Liver (tissue), 9 donors: ENCODE results near the gene MBNL2. TPM values are rescaled to one million over a fixed set of nuclear protein-coding genes. Genes with fewer than 3 reads are reported as not detected.

Source experiments
- DNase-seq: peaks from one replicate; pipeline ENCODE4 v3.0.0-alpha.2; 2017; ENCODE audit warnings: low spot score
- H3K27ac ChIP-seq, 2 donors: one replicate each; pipeline ENCODE4 v1.7.0; 2013; ENCODE audit warnings: inconsistent platforms in 2 of 2, low read length in 2 of 2, control low read depth in 1 of 2, low read depth in 1 of 2, mild to moderate bottlenecking in 1 of 2
- H3K27me3 ChIP-seq, 4 donors: one replicate each; pipeline versions ENCODE4 v1.6.1 to v1.7.0; 2013; ENCODE audit warnings: low read length in 3 of 4, inconsistent platforms in 1 of 4, mild to moderate bottlenecking in 1 of 4, moderate library complexity in 1 of 4; ENCODE audit not compliant: control insufficient read depth in 4 of 4, insufficient read depth in 4 of 4
- H3K36me3 ChIP-seq, 4 donors: one replicate each; pipeline versions ENCODE4 v1.6.1 to v1.7.0; 2013; ENCODE audit warnings: low read length in 3 of 4, mild to moderate bottlenecking in 3 of 4, low read depth in 1 of 4, moderate library complexity in 1 of 4; ENCODE audit not compliant: control insufficient read depth in 4 of 4, insufficient read depth in 3 of 4
- H3K4me1 ChIP-seq, 4 donors: one replicate each; pipeline versions ENCODE4 v1.6.1 to v1.7.0; 2013; ENCODE audit warnings: low read length in 3 of 4, mild to moderate bottlenecking in 3 of 4, moderate library complexity in 1 of 4; ENCODE audit not compliant: control insufficient read depth in 4 of 4, insufficient read depth in 4 of 4
- H3K4me3 ChIP-seq, 3 donors: one replicate each; pipeline versions ENCODE4 v1.6.1 to v1.7.0; 2013; ENCODE audit warnings: low read length in 3 of 3, control low read depth in 1 of 3, low read depth in 1 of 3, mild to moderate bottlenecking in 1 of 3
- H3K9ac ChIP-seq, 2 donors: one replicate each; pipeline ENCODE4 v1.7.0; 2013; ENCODE audit warnings: low read length in 2 of 2, mild to moderate bottlenecking in 2 of 2, moderate library complexity in 2 of 2, control low read depth in 1 of 2, low read depth in 1 of 2
- H3K9me3 ChIP-seq, 4 donors: one replicate each; pipeline versions ENCODE4 v1.6.1 to v1.7.0; 2013; ENCODE audit warnings: low read length in 3 of 4; ENCODE audit not compliant: control insufficient read depth in 4 of 4
- EGR1 ChIP-seq, 2 donors: IDR thresholded peaks; 2 replicates each; pipeline ENCODE4 v1.6.1; 2016 to 2018; ENCODE audit warnings: antibody characterized with exemption in 2 of 2, low read depth in 2 of 2
- GABPA ChIP-seq, 2 donors: IDR thresholded peaks in 1 of 2; conservative IDR thresholded peaks in 1 of 2; 2 replicates each; pipeline ENCODE4 v1.6.1; 2016; ENCODE audit warnings: antibody characterized with exemption in 2 of 2, mild to moderate bottlenecking in 1 of 2, moderate library complexity in 1 of 2
- HNF4G ChIP-seq: IDR thresholded peaks from 2 replicates; pipeline ENCODE4 v1.6.1; 2016; ENCODE audit warnings: antibody characterized with exemption
- JUND ChIP-seq, 2 donors: IDR thresholded peaks; 2 replicates each; pipeline ENCODE4 v1.6.1; 2016; ENCODE audit warnings: antibody characterized with exemption in 2 of 2
- NR2F2 ChIP-seq: IDR thresholded peaks from 2 replicates; pipeline ENCODE4 v1.6.1; 2016; ENCODE audit warnings: antibody characterized with exemption
- RAD21 ChIP-seq, 2 donors: IDR thresholded peaks; 2 replicates each; pipeline ENCODE4 v1.6.1; 2016; ENCODE audit warnings: antibody characterized with exemption in 2 of 2, mild to moderate bottlenecking in 2 of 2
- SP1 ChIP-seq: IDR thresholded peaks from 2 replicates; pipeline ENCODE4 v1.6.1; 2018; ENCODE audit warnings: antibody characterized with exemption, mild to moderate bottlenecking
- TAF1 ChIP-seq: conservative IDR thresholded peaks from 2 replicates; pipeline ENCODE4 v1.6.1; 2016; ENCODE audit warnings: antibody characterized with exemption, mild to moderate bottlenecking
- YY1 ChIP-seq: IDR thresholded peaks from 2 replicates; pipeline ENCODE4 v1.6.1; 2016; ENCODE audit warnings: antibody characterized with exemption, mild to moderate bottlenecking
- WGBS: extraction: QIAGEN DNeasy Blood & Tissue Kit; methylation state at CpG from one replicate; pipeline ENCODE4 v1.1.7; 2013; 5-methylcytosine and 5-hydroxymethylcytosine counted together
- polyA plus RNA-seq, 2 donors: library from polyadenylated mRNA; stranded (reverse) in 1 of 2; unstranded in 1 of 2; fragments of 200-250 nt in 1 of 2; fragments of >200 nt in 1 of 2; fragmentation: Nextera tagmentation in 1 of 2; extraction: Ambion mirVana in 1 of 2; gene quantifications; one replicate each; pipeline versions ENCODE4 v1.2.1 to v1.2.3, GENCODE V29; 2013 to 2015
- total RNA-seq, 2 donors: library from RNA; depleted of rRNA; stranded (reverse); fragments of >200 nt; gene quantifications; one replicate each; pipeline ENCODE4 v1.2.3, GENCODE V29; 2014
- TF ChIP-seq, protein P1 (sequence below): fragments of 150-350 bp; IDR thresholded peaks from 2 replicates; pipeline ENCODE4 v1.5.1; 2017; ENCODE audit warnings: improper control_type of control experiment, low read depth, low read length; ENCODE audit not compliant: missing input control
- TF ChIP-seq, protein P2 (sequence below): IDR thresholded peaks from 2 replicates; pipeline ENCODE4 v1.6.1; 2016; ENCODE audit warnings: antibody characterized with exemption
- TF ChIP-seq, protein P3 (sequence below): IDR thresholded peaks from 2 replicates; pipeline ENCODE4 v1.6.1; 2016; ENCODE audit warnings: antibody characterized with exemption
- TF ChIP-seq, protein P4 (sequence below): IDR thresholded peaks from 2 replicates; pipeline ENCODE4 v1.6.1; 2016; ENCODE audit warnings: antibody characterized with exemption, mild to moderate bottlenecking
- TF ChIP-seq, protein P5 (sequence below): IDR thresholded peaks from 2 replicates; pipeline ENCODE4 v1.6.1; 2016; ENCODE audit warnings: antibody characterized with exemption
- donor health status: healthy.
- donor health status: healthy.
- donor health status: healthy.
- donor health status: healthy.
- donor health status: healthy.

Gene MBNL2
- total and polyA plus RNA-seq, 4 donors = 16.0 to 49.6 (median 36.8) TPM

DNA sequence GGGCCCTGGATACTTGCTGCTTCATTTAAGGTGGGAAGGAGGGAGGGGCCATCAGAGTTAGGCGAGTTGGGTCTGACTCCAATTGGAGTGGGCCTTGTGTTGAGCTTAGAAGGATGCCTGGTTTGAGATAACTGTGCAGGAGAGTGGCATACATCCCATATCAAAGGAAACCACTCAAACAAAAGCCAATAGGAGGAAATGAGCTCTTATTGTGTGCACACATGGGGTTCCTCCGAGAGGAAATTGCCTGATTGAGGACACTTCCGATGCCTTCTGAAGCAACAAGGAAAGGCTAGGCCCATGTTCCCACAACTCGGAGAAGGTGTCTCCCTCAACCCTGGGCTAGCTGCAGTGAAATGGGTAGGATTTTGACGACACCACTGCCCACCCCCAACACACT lies 19.6 kb downstream of the MBNL2 start:
- Histone ChIP-seq H3K27ac (peak overlapping the region in 1 of 2 donors; percentile 1), H3K27me3 (no peaks in the 10 kb centered on the region), H3K9me3 (no peaks in the 10 kb centered on the region), H3K36me3 (peaks cover 0 to 3% (median 0%) of the 10 kb centered on the region in 4 donors), H3K4me1 (peaks cover 18 to 90% (median 59%) of the 10 kb centered on the region in 4 donors), H3K4me3 (no peak overlapping the region), H3K9ac (no peak overlapping the region)
- TF ChIP-seq, protein P1, sequence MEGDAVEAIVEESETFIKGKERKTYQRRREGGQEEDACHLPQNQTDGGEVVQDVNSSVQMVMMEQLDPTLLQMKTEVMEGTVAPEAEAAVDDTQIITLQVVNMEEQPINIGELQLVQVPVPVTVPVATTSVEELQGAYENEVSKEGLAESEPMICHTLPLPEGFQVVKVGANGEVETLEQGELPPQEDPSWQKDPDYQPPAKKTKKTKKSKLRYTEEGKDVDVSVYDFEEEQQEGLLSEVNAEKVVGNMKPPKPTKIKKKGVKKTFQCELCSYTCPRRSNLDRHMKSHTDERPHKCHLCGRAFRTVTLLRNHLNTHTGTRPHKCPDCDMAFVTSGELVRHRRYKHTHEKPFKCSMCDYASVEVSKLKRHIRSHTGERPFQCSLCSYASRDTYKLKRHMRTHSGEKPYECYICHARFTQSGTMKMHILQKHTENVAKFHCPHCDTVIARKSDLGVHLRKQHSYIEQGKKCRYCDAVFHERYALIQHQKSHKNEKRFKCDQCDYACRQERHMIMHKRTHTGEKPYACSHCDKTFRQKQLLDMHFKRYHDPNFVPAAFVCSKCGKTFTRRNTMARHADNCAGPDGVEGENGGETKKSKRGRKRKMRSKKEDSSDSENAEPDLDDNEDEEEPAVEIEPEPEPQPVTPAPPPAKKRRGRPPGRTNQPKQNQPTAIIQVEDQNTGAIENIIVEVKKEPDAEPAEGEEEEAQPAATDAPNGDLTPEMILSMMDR = no peak
- TF ChIP-seq, protein P2, sequence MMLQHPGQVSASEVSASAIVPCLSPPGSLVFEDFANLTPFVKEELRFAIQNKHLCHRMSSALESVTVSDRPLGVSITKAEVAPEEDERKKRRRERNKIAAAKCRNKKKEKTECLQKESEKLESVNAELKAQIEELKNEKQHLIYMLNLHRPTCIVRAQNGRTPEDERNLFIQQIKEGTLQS = no peak
- no peak for TF ChIP-seq EGR1 (IDR thresholded peaks at IDR 0.05; ENCODE audit: low read depth in 2 of 2)
- TF ChIP-seq NR2F2 = peak; percentile 66
- TF ChIP-seq, protein P3, sequence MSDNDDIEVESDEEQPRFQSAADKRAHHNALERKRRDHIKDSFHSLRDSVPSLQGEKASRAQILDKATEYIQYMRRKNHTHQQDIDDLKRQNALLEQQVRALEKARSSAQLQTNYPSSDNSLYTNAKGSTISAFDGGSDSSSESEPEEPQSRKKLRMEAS = peak; percentile 47
- TF ChIP-seq SP1 = no peak
- TF ChIP-seq HNF4G = no peak
- DNase-seq = no peak
- 84% methylated on average over 5 of the region's 5 CpGs for WGBS

DNA sequence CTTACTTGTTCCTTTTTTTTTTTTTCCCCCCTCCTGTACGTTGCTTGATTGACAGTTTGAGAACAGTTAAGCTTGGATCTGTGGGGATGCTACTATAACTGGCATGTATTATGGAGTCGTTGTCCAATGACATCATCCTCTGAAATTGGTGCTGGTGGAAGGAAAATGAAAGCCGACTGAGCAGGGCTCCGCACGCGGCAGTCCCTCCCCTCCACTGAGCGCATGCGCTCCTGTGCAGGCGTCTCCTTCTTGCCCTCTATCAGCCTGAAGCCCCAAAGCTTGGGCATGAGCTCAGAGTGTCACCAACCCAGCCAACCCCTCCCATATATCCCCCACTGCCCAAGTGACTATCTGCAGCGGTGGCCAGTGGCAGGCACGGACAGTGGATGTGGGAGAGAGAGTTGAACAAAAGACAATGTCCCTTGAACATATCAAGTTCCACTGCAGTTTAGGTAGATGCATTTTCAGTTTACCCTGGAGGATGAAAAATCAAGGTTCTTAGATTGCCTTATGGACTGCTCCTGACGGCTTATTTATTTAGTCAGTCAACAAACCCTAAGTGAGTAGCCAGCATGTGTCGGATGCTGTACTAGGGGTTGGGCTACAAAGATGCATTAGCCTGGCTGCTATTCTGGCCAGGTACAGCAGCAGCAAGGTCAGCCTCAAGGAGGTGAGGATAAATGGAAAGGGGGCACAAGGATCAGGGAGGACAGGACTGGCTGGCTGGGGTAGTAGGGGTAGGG lies 20.8 kb downstream of the MBNL2 start:
- no peak for DNase-seq
- Histone ChIP-seq H3K27me3 (no peaks in the 10 kb centered on the region), H3K27ac (peak overlapping the region; percentile 42 to 66), H3K4me1 (peaks cover 17 to 92% (median 52%) of the 10 kb centered on the region in 4 donors), H3K9ac (no peak overlapping the region), H3K36me3 (peaks cover 0 to 3% (median 0%) of the 10 kb centered on the region in 4 donors), H3K9me3 (no peaks in the 10 kb centered on the region), H3K4me3 (no peak overlapping the region)
- WGBS = 89% methylated on average over 13 of the region's 13 CpGs
- TF ChIP-seq, protein P3 = no peak
- no peak for TF ChIP-seq HNF4G
- no peak for TF ChIP-seq GABPA (IDR thresholded peaks at IDR 0.05 in 1 of 2, conservative IDR thresholded peaks at IDR 0.05 in 1 of 2)
- no peak for TF ChIP-seq YY1

DNA sequence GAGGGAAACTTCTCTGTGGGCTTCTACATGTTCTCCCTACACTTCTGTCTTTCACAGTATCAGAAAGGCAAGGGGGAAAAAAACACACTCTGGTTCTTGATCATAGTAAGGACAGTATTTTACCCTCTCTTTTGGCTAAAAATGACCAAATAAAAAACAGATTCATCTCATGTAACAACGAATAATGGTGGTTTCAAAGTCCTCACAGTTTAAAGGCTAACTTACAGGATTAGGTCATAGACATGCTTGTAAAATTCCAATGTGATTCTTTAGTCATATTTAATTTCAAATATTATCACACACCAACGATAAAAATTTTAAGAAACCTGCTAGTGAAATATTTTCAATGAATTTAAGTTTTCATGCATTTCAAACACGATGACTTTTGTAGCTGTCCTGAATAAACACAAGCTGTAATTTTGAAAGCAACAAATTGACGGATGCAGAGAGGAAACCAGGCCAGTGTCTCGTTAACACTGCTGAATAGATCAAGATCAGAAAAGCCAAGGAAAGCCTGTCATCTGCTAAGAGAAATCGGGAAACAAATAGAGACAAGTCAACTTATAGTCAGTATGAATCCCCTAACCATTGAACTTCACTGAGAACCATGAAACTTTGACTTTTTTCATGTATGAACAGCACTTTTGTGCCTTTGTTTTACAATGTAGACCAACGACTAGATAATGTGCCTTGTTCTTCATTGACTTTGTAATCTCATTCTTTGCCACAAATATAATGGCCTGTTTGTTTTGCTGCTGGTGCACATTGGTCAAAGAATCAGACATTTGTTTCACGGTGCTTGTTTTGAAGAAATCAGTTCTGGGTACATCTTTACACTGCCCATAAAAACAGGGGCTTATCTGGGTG lies 22.0 kb downstream of the MBNL2 start:
- no peaks in the 10 kb centered on the region for H3K9me3 ChIP-seq
- H3K9ac ChIP-seq = peak overlapping the region in 1 of 2 donors; percentile 22
- 18% methylated on average over 8 of the region's 8 CpGs for WGBS
- TF ChIP-seq JUND (IDR thresholded peaks at IDR 0.05) (no peak), GABPA (IDR thresholded peaks at IDR 0.05 in 1 of 2, conservative IDR thresholded peaks at IDR 0.05 in 1 of 2) (no peak), EGR1 (IDR thresholded peaks at IDR 0.05; ENCODE audit: low read depth in 2 of 2) (no peak), SP1 (no peak), RAD21 (IDR thresholded peaks at IDR 0.05) (peak in 1 of 2 donors; percentile 3), TAF1 (no peak)
- TF ChIP-seq, protein P4, sequence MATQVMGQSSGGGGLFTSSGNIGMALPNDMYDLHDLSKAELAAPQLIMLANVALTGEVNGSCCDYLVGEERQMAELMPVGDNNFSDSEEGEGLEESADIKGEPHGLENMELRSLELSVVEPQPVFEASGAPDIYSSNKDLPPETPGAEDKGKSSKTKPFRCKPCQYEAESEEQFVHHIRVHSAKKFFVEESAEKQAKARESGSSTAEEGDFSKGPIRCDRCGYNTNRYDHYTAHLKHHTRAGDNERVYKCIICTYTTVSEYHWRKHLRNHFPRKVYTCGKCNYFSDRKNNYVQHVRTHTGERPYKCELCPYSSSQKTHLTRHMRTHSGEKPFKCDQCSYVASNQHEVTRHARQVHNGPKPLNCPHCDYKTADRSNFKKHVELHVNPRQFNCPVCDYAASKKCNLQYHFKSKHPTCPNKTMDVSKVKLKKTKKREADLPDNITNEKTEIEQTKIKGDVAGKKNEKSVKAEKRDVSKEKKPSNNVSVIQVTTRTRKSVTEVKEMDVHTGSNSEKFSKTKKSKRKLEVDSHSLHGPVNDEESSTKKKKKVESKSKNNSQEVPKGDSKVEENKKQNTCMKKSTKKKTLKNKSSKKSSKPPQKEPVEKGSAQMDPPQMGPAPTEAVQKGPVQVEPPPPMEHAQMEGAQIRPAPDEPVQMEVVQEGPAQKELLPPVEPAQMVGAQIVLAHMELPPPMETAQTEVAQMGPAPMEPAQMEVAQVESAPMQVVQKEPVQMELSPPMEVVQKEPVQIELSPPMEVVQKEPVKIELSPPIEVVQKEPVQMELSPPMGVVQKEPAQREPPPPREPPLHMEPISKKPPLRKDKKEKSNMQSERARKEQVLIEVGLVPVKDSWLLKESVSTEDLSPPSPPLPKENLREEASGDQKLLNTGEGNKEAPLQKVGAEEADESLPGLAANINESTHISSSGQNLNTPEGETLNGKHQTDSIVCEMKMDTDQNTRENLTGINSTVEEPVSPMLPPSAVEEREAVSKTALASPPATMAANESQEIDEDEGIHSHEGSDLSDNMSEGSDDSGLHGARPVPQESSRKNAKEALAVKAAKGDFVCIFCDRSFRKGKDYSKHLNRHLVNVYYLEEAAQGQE = peak; percentile 96
- TF ChIP-seq, protein P5, sequence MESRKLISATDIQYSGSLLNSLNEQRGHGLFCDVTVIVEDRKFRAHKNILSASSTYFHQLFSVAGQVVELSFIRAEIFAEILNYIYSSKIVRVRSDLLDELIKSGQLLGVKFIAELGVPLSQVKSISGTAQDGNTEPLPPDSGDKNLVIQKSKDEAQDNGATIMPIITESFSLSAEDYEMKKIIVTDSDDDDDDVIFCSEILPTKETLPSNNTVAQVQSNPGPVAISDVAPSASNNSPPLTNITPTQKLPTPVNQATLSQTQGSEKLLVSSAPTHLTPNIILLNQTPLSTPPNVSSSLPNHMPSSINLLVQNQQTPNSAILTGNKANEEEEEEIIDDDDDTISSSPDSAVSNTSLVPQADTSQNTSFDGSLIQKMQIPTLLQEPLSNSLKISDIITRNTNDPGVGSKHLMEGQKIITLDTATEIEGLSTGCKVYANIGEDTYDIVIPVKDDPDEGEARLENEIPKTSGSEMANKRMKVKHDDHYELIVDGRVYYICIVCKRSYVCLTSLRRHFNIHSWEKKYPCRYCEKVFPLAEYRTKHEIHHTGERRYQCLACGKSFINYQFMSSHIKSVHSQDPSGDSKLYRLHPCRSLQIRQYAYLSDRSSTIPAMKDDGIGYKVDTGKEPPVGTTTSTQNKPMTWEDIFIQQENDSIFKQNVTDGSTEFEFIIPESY = peak; percentile 8
- TF ChIP-seq, protein P3 = no peak
- TF ChIP-seq, protein P2 = no peak

More for the DNA sequence above, 22.0 kb downstream of the MBNL2 start:
- Histone ChIP-seq H3K4me3 (no peak overlapping the region), H3K4me1 (peaks cover 16 to 87% (median 45%) of the 10 kb centered on the region in 4 donors), H3K36me3 (peaks cover 0 to 3% (median 0%) of the 10 kb centered on the region in 4 donors), H3K27me3 (no peaks in the 10 kb centered on the region), H3K27ac (peak overlapping the region; percentile 42 to 66)
- no peak for DNase-seq
